WTC11 (cell line): ENCODE data around the gene SEBOX. TPM values are rescaled to one million over a fixed set of nuclear protein-coding genes. Genes with fewer than 3 reads are reported as not detected.

Experiments
- ATAC-seq: fragments of 200-7000 bp; cut with Tn5 transposase; 2 replicates; pipeline ENCODE4 v1.10.0; 2021; ENCODE audit warnings: mild to moderate bottlenecking, moderate library complexity
- CTCF ChIA-PET: fragments of 300-600 bp; sonication (Branson Sonifier 250); formaldehyde crosslinking; loops from one replicate; lab custom pipeline; 2021; ENCODE audit warnings: antibody characterized with exemption; lab: Charles Lee
- POLR2A ChIA-PET: fragments of 350-600 bp; sonication (Branson Sonifier 250); formaldehyde crosslinking; loops from one replicate; lab custom pipeline; 2021; ENCODE audit warnings: antibody characterized with exemption; lab: Charles Lee
- DNase-seq: peaks from one replicate; pipeline ENCODE4 v3.0.0; 2021; ENCODE audit warnings: low spot score
- H3K27ac Mint-ChIP-seq: 2 replicates; pipeline ENCODE4 v1.8.0; 2021; ENCODE audit warnings: mixed read lengths
- H3K27me3 Mint-ChIP-seq: 2 replicates; pipeline ENCODE4 v1.8.0; 2021; ENCODE audit warnings: low read depth, mild to moderate bottlenecking, moderate library complexity, mixed read lengths
- H3K36me3 Mint-ChIP-seq: 2 replicates; pipeline ENCODE4 v1.8.0; 2021; ENCODE audit warnings: mixed read lengths
- H3K4me1 Mint-ChIP-seq: 2 replicates; pipeline ENCODE4 v1.8.0; 2022; ENCODE audit warnings: mixed read lengths
- H3K4me3 Mint-ChIP-seq: 2 replicates; pipeline ENCODE4 v1.8.0; 2021; ENCODE audit warnings: mild to moderate bottlenecking, moderate library complexity, mixed read lengths
- H3K9me3 Mint-ChIP-seq: 2 replicates; pipeline ENCODE4 v1.8.0; 2021; ENCODE audit warnings: mixed read lengths
- ATF3 ChIP-seq: sonication (generic); formaldehyde crosslinking; conservative IDR thresholded peaks from 2 replicates; pipeline ENCODE4 v1.8.1; 2022; ENCODE audit warnings: mild to moderate bottlenecking, missing genetic modification reagents
- CDX4 ChIP-seq: fragments of 250-450 bp; sonication (Bioruptor Pico); IDR thresholded peaks from 2 replicates; pipeline ENCODE4 v1.9.0; 2021; ENCODE audit warnings: moderate library complexity, mild to moderate bottlenecking, inconsistent platforms, borderline replicate concordance
- CREM ChIP-seq: sonication (generic); formaldehyde crosslinking; IDR thresholded peaks from 2 replicates; pipeline ENCODE4 v1.8.1; 2022; ENCODE audit warnings: mild to moderate bottlenecking, missing genetic modification reagents, moderate library complexity
- E2F1 ChIP-seq: sonication (generic); formaldehyde crosslinking; IDR thresholded peaks from 2 replicates; pipeline ENCODE4 v1.8.0; 2022; ENCODE audit warnings: mild to moderate bottlenecking, missing genetic modification reagents
- NR2C2 ChIP-seq: sonication (generic); formaldehyde crosslinking; IDR thresholded peaks from 2 replicates; pipeline ENCODE4 v1.8.0; 2022; ENCODE audit warnings: mild to moderate bottlenecking, missing genetic modification reagents
- NR3C1 ChIP-seq: sonication (generic); formaldehyde crosslinking; conservative IDR thresholded peaks from 2 replicates; pipeline ENCODE4 v1.8.1; 2023; ENCODE audit warnings: low read depth, mild to moderate bottlenecking, missing genetic modification reagents
- PREB ChIP-seq: sonication (generic); formaldehyde crosslinking; IDR thresholded peaks from 2 replicates; pipeline ENCODE4 v1.8.1; 2022; ENCODE audit warnings: mild to moderate bottlenecking, missing genetic modification reagents, moderate library complexity, borderline replicate concordance
- SMAD4 ChIP-seq: sonication (generic); formaldehyde crosslinking; IDR thresholded peaks from 2 replicates; pipeline ENCODE4 v1.8.0; 2022; ENCODE audit warnings: mild to moderate bottlenecking, missing genetic modification reagents
- STAT6 ChIP-seq: sonication (generic); formaldehyde crosslinking; conservative IDR thresholded peaks from 2 replicates; pipeline ENCODE4 v1.8.1; 2023; ENCODE audit warnings: mild to moderate bottlenecking, low read depth, missing genetic modification reagents, moderate library complexity
- TP53 ChIP-seq: sonication (generic); formaldehyde crosslinking; IDR thresholded peaks from 2 replicates; pipeline ENCODE4 v1.8.1; 2023; ENCODE audit warnings: mild to moderate bottlenecking, missing genetic modification reagents
- USF1 ChIP-seq: sonication (generic); formaldehyde crosslinking; IDR thresholded peaks from 2 replicates; pipeline ENCODE4 v1.8.0; 2022; ENCODE audit warnings: mild to moderate bottlenecking, missing genetic modification reagents
- ZMAT4 ChIP-seq: fragments of 250-450 bp; sonication (Bioruptor Pico); IDR thresholded peaks from 2 replicates; pipeline ENCODE4 v1.9.0; 2021; ENCODE audit warnings: mild to moderate bottlenecking
- ZNF121 ChIP-seq: sonication (generic); formaldehyde crosslinking; IDR thresholded peaks from 2 replicates; pipeline ENCODE4 v1.8.0; 2023; ENCODE audit warnings: missing genetic modification reagents
- ZNF396 ChIP-seq: fragments of 250-450 bp; sonication (Bioruptor Pico); IDR thresholded peaks from 2 replicates; pipeline ENCODE4 v1.8.0; 2021; ENCODE audit warnings: mild to moderate bottlenecking, moderate library complexity, borderline replicate concordance
- ZNF423 ChIP-seq: fragments of 250-450 bp; sonication (Bioruptor Pico); IDR thresholded peaks from 2 replicates; pipeline ENCODE4 v2.1.2; 2022; ENCODE audit warnings: mild to moderate bottlenecking, moderate library complexity
- ZNF671 ChIP-seq: fragments of 250-450 bp; sonication (Bioruptor Pico); IDR thresholded peaks from 2 replicates; pipeline ENCODE4 v1.8.0; 2021; ENCODE audit warnings: mild to moderate bottlenecking
- total RNA-seq: library from RNA; stranded (reverse); gene quantifications from 3 replicates; pipeline ENCODE4 v1.2.3, GENCODE V29; 2021

SEBOX gene
- total RNA-seq, 1 experiment from 2014 or later: not detected

- ChIA-PET CTCF (interaction anchor here (2.6 kb wide), 1 partner anchor 17 kb away, joined by 10 read pairs; no protein-coding TSS in a partner anchor), POLR2A (no interaction called here)
- Mint-ChIP-seq H3K4me3 (no peak overlapping the region), H3K27ac (no peak overlapping the region), H3K27me3 (peaks cover 32% of the 10 kb centered on the region), H3K36me3 (0 out of 2 replicates have a peak, but pooled peaks cover 3% of the 10 kb centered on the region), H3K9me3 (no peaks in the 10 kb centered on the region), H3K4me1 (peaks cover 41% of the 10 kb centered on the region)
- no peak for ATAC-seq
- DNase-seq: no peak
- no peak for TF ChIP-seq USF1 (CRISPR knock-in tag)
- no peak for TF ChIP-seq ZNF396 (CRISPR knock-in tag)
- TF ChIP-seq ZNF671 (CRISPR knock-in tag): no peak
- TF ChIP-seq TP53 (CRISPR knock-in tag): no peak
- TF ChIP-seq NR3C1 (CRISPR knock-in tag): no peak
- no peak for TF ChIP-seq NR2C2
Measured at GRCh38 chr17:28399808-28400207, 34.8 kb upstream of the SEBOX start.

GRCh38 chr17:28398280-28398981 is 33.4 kb upstream of the SEBOX start:
- Mint-ChIP-seq H3K9me3 (no peaks in the 10 kb centered on the region), H3K4me1 (peaks cover 27% of the 10 kb centered on the region), H3K4me3 (no peak overlapping the region), H3K36me3 (0 out of 2 replicates have a peak, but pooled peaks cover 3% of the 10 kb centered on the region), H3K27me3 (peaks cover 18% of the 10 kb centered on the region), H3K27ac (no peak overlapping the region)
- ATAC-seq: no peak
- no peak for DNase-seq
- ChIA-PET POLR2A (no interaction called here), CTCF (interaction anchor here (1.1 to 2.6 kb wide), 2 partner anchors 17 to 18 kb away, joined by 3 to 10 read pairs; no protein-coding TSS in a partner anchor)
- TF ChIP-seq ZNF121 (CRISPR knock-in tag) (no peak), CDX4 (no peak), ZMAT4 (CRISPR knock-in tag) (no peak), STAT6 (CRISPR knock-in tag) (no peak), ATF3 (CRISPR knock-in tag) (no peak), USF1 (CRISPR knock-in tag) (no peak), SMAD4 (CRISPR knock-in tag) (no peak), ZNF423 (CRISPR knock-in tag) (no peak), NR3C1 (CRISPR knock-in tag) (no peak), E2F1 (CRISPR knock-in tag) (no peak), CREM (CRISPR knock-in tag) (no peak), PREB (CRISPR knock-in tag) (no peak), ZNF396 (CRISPR knock-in tag) (no peak)
